Dermis blood vessel endothelial cell (primary cell): ENCODE measurements around the gene PRM2. TPM values are rescaled to one million over a fixed set of nuclear protein-coding genes. Genes with fewer than 3 reads are reported as not detected.

Experiments
- DNase-seq: peaks from one replicate; pipeline ENCODE4 v3.0.0; 2010
- total RNA-seq: library from RNA; depleted of rRNA; stranded (reverse); fragments of >200 nt; gene quantifications from 2 replicates; pipeline ENCODE4 v1.2.3, GENCODE V29; 2014

The PRM2 gene
- total RNA-seq, 1 donor from 2014 or later = not detected

GRCh38 chr16:11225677-11226549 lies 50.4 kb downstream of the PRM2 start:
- no peak for DNase-seq

Other genes with a start within 250 kb of the PRM2 start
- gene SOCS1, start 20.3 kb downstream of the PRM2 start, total RNA-seq = 0.23 and 0.68 TPM in 2 replicates
- gene TNP2, start 7.2 kb downstream of the PRM2 start, total RNA-seq = not detected in 2 replicates
- gene PRM3, start 2.9 kb downstream of the PRM2 start, total RNA-seq = not detected in 2 replicates
- gene PRM1, start 4.8 kb upstream of the PRM2 start, total RNA-seq = not detected in 2 replicates
- gene RMI2, start 69.0 kb upstream of the PRM2 start, total RNA-seq = 5.1 and 8.1 TPM in 2 replicates